ENCODE data around the gene PLXNB1.
A peak's percentile ranks its signal among the peaks of the same experiment; 100 is the strongest.
"Not testable (repeated sequence)": the region's sequence is repeated elsewhere in the genome, so short reads cannot be mapped to it uniquely, and the experiment has no call there.

Gene PLXNB1

GRCh38 chr3:48429960-48430707, at the start of gene PLXNB1:
Gene PLXNB1, minus strand, starts transcription at chr3:48430086. Its CDS starts 5,475 bp downstream, at chr3:48424611.
- DNase-seq: no peak

GRCh38 chr3:48478626-48479555, 49.0 kb upstream of the PLXNB1 start:
- DNase-seq: peak in 1 of 2 donors; percentile 48

GRCh38 chr3:48477959-48478520, 48.2 kb upstream of the PLXNB1 start:
- no peak for DNase-seq

- no peak for DNase-seq
Observed at GRCh38 chr3:48476426-48477053, 46.7 kb upstream of the PLXNB1 start.

GRCh38 chr3:48475188-48475587, 45.3 kb upstream of the PLXNB1 start:
- no peak for DNase-seq

GRCh38 chr3:48474619-48475018, 44.7 kb upstream of the PLXNB1 start:
- no peak for DNase-seq

GRCh38 chr3:48474031-48474430, 44.1 kb upstream of the PLXNB1 start:
- not testable (repeated sequence) for DNase-seq

GRCh38 chr3:48473617-48473952, 43.7 kb upstream of the PLXNB1 start:
- no peak for DNase-seq

- peak; percentile 83 to 98 for DNase-seq
Observed at GRCh38 chr3:48472923-48473616, 43.2 kb upstream of the PLXNB1 start.

- DNase-seq: no peak
Observed at GRCh38 chr3:48472673-48472922, 42.7 kb upstream of the PLXNB1 start.

GRCh38 chr3:48470286-48470685, 40.4 kb upstream of the PLXNB1 start:
- DNase-seq: no peak

GRCh38 chr3:48469046-48469915, 39.4 kb upstream of the PLXNB1 start:
- no peak for DNase-seq

- no peak for DNase-seq
Observed at GRCh38 chr3:48468329-48468731, 38.4 kb upstream of the PLXNB1 start.

- no peak for DNase-seq
Observed at GRCh38 chr3:48467473-48468267, 37.8 kb upstream of the PLXNB1 start.

- DNase-seq: no peak
Observed at GRCh38 chr3:48467110-48467454, 37.2 kb upstream of the PLXNB1 start.

GRCh38 chr3:48466386-48467109, 36.7 kb upstream of the PLXNB1 start:
- DNase-seq: no peak

- peak; percentile 76 to 89 for DNase-seq
Observed at GRCh38 chr3:48465531-48466378, 35.9 kb upstream of the PLXNB1 start.

- DNase-seq: no peak
Observed at GRCh38 chr3:48465237-48465530, 35.3 kb upstream of the PLXNB1 start.

- no peak for DNase-seq
Observed at GRCh38 chr3:48464713-48465221, 34.9 kb upstream of the PLXNB1 start.

Measured in bone marrow (tissue), 2 donors.